HG02571 (cell line): Measurements from ENCODE around the gene CDH6.

Source experiments
- ATAC-seq: cut with Tn5 transposase; IDR thresholded peaks from one replicate; pipeline ENCODE4 v1.9.1; 2021; ENCODE audit warnings: mild to moderate bottlenecking, moderate library complexity; ENCODE audit not compliant: unreplicated experiment

CDH6 gene

GRCh38 chr5:31244921-31245320 lies 51.4 kb downstream of the CDH6 start:
- no peak for ATAC-seq

DNA sequence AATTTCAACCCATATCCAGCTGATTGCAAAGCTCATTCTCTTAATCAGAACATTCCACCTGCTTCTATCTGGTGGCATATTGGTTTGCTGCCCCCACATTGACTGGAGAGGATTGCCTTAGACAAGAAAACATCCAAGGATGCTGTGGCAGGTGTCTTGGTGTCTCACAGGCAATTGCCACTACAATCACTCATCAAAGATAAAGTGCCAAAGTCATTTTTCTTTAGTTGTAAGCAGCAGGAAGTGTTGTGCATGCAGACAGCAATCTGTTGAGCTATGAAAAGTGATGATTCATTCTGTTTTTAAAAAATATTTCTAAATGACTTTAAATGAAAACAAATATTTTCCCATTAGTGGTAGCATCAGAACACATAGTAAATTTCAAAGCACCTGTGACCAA lies 53.9 kb downstream of the CDH6 start:
- no peak for ATAC-seq

DNA sequence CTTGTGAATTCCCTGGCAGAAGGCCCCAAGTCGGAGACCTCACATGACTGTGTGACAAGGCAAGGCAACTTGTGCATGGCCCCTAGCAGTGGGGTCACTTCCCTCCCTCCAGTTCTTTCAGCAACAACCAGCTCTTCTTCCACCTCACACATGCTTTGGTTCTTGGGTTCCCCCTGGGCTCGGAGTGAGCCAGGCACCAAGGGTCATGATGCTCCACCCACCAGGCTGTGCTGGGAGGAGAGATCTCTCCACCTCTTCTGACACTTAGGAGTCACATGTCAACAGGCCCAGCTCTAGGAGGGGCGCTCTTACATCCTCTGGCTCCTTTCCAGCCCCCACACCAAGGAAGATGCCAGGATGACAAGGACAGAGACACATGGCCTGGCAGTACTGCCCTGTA lies 56.7 kb downstream of the CDH6 start:
- no peak for ATAC-seq

DNA sequence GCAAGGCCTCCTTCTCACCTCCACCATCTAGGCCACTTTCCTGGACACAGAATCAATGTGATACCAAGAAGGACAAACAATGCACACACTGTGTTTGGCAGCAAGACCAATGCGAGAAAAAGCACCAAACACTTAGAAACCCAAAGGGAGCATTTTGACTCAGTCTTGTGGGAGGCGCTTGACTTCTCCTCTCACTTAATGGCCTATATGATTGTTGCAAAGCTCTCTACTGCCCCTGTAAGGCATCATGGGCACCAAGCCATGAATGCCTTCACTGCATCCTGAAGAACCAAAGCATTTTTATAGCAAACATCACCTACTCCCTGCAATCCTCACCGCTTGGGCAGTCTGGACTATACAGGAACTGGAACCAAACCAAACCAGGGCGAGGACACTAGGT lies 57.5 kb downstream of the CDH6 start:
- ATAC-seq = no peak

GRCh38 chr5:31255041-31255440 lies 61.6 kb downstream of the CDH6 start:
- no peak for ATAC-seq

DNA sequence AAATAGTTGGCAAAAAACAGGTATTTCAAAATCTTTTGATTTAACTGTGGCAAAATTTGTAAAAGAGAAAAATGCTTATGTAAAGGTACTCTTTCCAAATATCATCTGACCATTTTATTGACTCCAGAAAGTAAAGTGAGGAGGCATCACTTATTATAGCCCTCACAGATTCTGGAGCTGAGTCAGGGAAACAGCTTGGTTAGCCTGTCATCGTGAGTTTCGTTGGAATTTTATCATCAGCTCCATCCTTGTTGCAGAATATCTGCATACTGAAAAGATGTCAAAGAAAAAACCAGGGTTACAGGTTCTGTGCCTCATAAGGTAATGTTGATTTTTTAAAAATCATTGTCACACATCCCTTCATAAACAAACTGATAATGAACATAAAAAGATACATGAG lies 74.8 kb downstream of the CDH6 start:
- ATAC-seq = no peak

GRCh38 chr5:31268686-31269085 lies 75.2 kb downstream of the CDH6 start:
- no peak for ATAC-seq

- no peak for ATAC-seq
Observed at GRCh38 chr5:31269259-31269658, 75.8 kb downstream of the CDH6 start.

DNA sequence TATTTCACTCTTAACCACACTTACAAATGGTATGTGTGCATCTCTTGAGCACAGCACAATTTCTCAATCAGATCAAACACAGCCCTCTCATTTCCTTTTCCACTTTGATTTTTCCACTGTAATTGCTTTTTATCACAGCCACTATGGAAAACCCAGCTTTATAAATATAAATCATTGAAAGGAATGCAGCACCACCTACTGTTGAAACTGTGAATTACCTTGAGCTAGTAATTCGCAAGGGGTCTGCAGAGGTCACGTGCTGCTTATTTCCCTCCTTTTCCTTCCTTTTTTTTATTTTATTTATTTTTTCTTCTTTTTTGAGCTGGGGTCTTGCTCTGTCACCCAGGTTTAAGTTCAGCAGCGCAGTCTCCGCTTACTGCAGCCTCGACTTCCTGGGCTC lies 76.9 kb downstream of the CDH6 start:
- no peak for ATAC-seq

DNA sequence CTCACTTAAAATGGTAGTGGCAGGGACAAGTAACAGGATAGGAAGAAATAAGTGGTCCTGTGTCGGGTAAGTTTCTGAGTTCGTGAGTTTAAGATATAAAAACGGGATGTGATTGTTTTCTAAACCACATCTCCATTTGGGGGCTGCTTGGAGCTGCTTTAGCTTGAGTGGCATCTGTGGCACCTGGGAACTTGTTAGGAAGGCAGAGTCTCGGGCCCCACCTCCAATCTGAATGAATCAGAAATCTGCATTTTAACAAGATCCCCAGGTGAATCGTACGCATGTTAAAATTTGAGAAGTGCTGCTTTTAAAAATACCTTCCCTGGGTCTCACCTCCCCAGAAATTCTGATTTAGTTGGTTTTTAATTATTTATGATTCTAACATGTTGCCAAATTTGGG lies 78.1 kb downstream of the CDH6 start:
- ATAC-seq = no peak

DNA sequence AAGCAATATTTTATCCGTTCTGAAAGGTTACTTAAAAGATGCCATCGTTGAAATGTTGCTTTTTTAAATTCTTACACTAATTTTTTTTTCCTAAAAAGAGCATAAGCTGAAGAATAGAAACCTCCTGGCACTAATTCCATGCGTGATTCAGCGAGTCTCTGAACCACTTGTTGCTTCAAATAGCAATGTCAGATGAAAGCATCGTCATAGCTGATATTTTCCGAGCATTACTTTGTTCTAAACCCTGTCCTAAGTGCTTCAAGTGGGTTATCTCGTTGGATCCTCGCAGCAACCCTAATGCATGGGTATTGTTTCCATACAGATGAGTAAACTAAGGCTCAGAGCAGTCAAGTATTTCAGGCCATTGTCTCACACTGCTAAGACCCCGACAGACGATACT lies 79.7 kb downstream of the CDH6 start:
- ATAC-seq = no peak

GRCh38 chr5:31273631-31274378 lies 80.3 kb downstream of the CDH6 start:
- ATAC-seq = no peak

DNA sequence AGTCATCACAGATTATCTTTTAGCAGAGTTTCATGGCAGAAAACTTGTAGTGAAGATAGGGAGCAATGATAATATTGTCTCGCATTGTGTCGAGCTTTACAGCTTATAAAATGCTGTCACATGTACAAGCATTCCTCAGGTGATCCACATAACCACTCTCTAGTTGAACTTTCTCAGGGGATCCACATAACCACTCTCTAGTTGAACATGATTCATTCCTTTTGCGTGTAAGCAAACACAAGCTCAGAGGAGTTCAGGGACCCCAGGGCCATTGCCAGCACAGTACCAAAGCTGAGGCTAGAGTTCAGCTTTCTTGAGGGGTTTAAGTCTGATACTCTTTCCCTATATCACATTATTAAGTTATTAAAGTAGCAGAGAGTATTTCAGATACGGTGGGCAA lies 86.7 kb downstream of the CDH6 start:
- ATAC-seq = no peak

- no peak for ATAC-seq
Observed at GRCh38 chr5:31283326-31283725, 89.8 kb downstream of the CDH6 start.

DNA sequence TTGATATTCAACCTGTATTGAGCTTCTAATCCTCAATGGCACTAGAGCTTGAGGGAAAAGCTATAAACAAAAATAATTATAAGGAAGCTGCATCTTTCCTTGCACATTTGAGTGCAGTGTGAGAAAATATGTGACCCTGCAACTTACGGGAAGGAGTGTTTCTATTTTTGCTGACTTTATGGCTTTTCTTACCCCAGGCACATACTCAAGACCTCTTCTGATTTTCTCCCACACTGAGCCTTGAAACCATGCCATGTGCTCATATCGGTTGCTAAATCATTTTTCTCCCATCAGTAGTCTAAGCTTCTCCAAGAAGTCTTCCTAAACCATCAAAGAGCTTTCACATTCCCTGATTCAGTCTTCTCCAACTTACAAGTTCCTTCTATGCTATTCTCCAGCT lies 91.5 kb downstream of the CDH6 start:
- ATAC-seq = no peak

GRCh38 chr5:31287985-31288384 lies 94.5 kb downstream of the CDH6 start:
- ATAC-seq = no peak

- ATAC-seq = no peak
Observed at GRCh38 chr5:31289429-31289828, 95.9 kb downstream of the CDH6 start.

DNA sequence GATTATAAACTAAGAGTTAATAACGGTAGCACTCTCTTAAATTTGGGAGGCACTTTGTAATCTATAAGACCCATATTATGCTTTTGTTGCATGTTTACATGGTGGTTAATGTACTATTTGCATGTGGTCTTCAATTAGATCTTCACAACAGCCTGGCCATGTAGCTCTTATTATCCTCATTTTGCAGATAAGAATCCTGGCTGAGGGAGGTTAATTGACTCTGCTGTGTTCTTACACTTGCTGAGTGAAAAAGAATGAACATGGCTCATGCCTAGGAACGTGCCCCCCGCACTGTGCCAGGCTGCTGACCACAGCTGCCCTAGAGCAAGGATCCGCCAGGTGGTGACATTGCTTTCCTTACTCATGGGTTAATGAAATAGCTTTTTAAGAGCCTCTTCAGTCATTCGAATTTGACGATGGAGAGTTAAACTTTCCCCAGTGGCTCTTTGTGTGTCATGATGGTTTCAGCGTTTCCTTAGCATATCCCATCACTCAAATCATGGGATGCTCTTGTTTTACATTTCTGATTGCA lies 97.9 kb downstream of the CDH6 start:
- ATAC-seq = no peak

- ATAC-seq = no peak
Observed at GRCh38 chr5:31300501-31300900, 107.0 kb downstream of the CDH6 start.

DNA sequence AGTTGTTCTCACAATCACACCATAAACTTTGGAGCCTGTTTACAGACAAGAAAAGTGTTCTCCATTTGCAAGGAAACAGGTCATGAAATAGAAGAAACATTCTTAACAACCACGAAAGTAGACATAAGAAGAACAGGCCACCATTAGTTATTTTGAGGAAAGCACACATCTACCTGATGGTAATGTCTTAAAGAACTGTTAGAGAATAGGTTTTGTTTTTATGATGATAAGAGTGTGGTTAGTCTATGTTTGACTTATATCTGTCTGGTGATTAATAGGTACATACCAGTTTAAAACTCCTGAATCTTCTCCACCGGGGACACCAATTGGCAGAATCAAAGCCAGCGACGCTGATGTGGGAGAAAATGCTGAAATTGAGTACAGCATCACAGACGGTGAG lies 108.3 kb downstream of the CDH6 start:
- ATAC-seq = no peak

- ATAC-seq = no peak
Observed at GRCh38 chr5:31303688-31304087, 110.2 kb downstream of the CDH6 start.

- no peak for ATAC-seq
Observed at GRCh38 chr5:31317665-31318064, 124.2 kb downstream of the CDH6 start.

GRCh38 chr5:31319335-31319734 lies 125.8 kb downstream of the CDH6 start:
- ATAC-seq = no peak
